Pons (tissue), 1 donor: Measurements from ENCODE around the gene RFC5.
"Not testable (repeated sequence)": the region's sequence is repeated elsewhere in the genome, so short reads cannot be mapped to it uniquely, and the experiment has no call there.

Experiments used
- DNase-seq: peaks from one replicate; pipeline ENCODE4 v3.0.0-alpha.2; 2016; ENCODE audit warnings: low spot score

Gene RFC5

GRCh38 chr12:118016424-118017264, at the start of gene RFC5:
RFC5 (plus strand) TSS chr12:118016703; CDS start chr12:118016828, 125 bp downstream.
- peak; percentile 95 for DNase-seq

- DNase-seq: no peak
Observed at GRCh38 chr12:117967043-117967442, 49.5 kb upstream of the RFC5 start.

- no peak for DNase-seq
Observed at GRCh38 chr12:117967512-117967911, 49.0 kb upstream of the RFC5 start.

GRCh38 chr12:117968151-117968789, 48.2 kb upstream of the RFC5 start:
- no peak for DNase-seq

GRCh38 chr12:117968826-117969659, 47.5 kb upstream of the RFC5 start, which contains the start of gene KSR2:
KSR2 (minus strand) TSS chr12:117968990; CDS start chr12:117968255, 735 bp downstream.
- DNase-seq: no peak

GRCh38 chr12:117970334-117970733, 46.2 kb upstream of the RFC5 start:
- DNase-seq: no peak

GRCh38 chr12:117972301-117972700, 44.2 kb upstream of the RFC5 start:
- no peak for DNase-seq

- no peak for DNase-seq
Observed at GRCh38 chr12:117975006-117975405, 41.5 kb upstream of the RFC5 start.

- DNase-seq: no peak
Observed at GRCh38 chr12:117977373-117977772, 39.1 kb upstream of the RFC5 start.

GRCh38 chr12:117980616-117981015, 35.9 kb upstream of the RFC5 start:
- no peak for DNase-seq

GRCh38 chr12:117981267-117981666, 35.2 kb upstream of the RFC5 start:
- no peak for DNase-seq

GRCh38 chr12:117985182-117985581, 31.3 kb upstream of the RFC5 start:
- no peak for DNase-seq

- no peak for DNase-seq
Observed at GRCh38 chr12:117986705-117987469, 29.6 kb upstream of the RFC5 start.

GRCh38 chr12:117994551-117995438, 21.7 kb upstream of the RFC5 start:
- no peak for DNase-seq

GRCh38 chr12:117998719-117999118, 17.8 kb upstream of the RFC5 start:
- no peak for DNase-seq

GRCh38 chr12:117999806-118000205, 16.7 kb upstream of the RFC5 start:
- not testable (repeated sequence) for DNase-seq

- DNase-seq: no peak
Observed at GRCh38 chr12:118010903-118011302, 5.6 kb upstream of the RFC5 start.

GRCh38 chr12:118011377-118011776, 5.1 kb upstream of the RFC5 start:
- no peak for DNase-seq

GRCh38 chr12:118011961-118012360, 4.5 kb upstream of the RFC5 start:
- no peak for DNase-seq

GRCh38 chr12:118013283-118013682, 3.2 kb upstream of the RFC5 start:
- no peak for DNase-seq

- no peak for DNase-seq
Observed at GRCh38 chr12:118015306-118015705, 1.2 kb upstream of the RFC5 start.
